HG03097 (cell line): Measurements from ENCODE around the gene PALLD.

Source experiments
- ATAC-seq: cut with Tn5 transposase; IDR thresholded peaks from one replicate; pipeline ENCODE4 v1.9.1; 2021; ENCODE audit not compliant: unreplicated experiment, low FRiP score

PALLD gene

DNA sequence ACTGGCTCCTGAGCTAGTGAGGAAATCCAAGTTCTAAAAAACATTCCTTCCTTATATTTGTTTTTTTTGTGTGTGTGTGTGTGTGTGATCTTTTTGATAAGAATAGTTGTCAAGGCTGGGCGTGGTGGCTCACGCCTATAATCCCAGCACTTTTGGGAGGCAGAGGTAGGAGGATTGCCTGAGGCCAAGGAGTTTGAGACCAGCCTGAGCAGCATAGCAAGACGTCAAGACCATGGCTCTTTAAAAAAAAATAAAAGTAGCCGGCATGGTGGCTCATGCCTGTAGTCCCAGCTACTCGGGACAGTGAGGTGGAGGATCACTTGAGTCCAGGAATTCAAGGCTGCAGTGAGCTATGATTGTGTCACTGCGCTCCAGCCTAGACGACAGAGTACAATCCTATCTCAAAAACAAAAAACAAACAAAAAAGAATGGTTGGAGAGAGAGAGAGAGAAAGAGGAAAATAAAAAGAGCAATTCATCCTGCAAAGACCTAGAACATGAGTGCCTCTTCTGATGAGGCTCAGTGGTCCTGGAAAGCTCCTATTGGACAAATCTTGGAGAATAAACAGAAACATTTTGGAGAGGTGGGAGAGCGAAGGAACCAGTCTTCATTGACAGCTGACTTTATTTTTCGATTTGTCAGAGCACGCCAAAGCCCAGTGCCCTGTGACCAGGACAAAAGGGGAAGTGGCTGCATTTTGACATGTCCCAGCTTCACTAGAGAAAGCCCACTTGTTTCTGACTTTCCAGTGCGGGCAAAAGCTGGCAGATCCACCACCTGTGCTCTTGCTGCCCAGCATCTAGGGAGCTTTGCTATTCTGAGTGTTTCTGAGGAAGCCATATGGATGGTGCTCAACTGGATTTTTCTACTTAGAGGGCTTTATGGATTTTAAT, 244.7 kb downstream of the PALLD start:
- ATAC-seq = no peak

- no peak for ATAC-seq
These were observed 246.3 kb downstream of the PALLD start for GRCh38 chr4:168743131-168743530.

- no peak for ATAC-seq
These were observed 246.7 kb downstream of the PALLD start for GRCh38 chr4:168743601-168744000.

DNA sequence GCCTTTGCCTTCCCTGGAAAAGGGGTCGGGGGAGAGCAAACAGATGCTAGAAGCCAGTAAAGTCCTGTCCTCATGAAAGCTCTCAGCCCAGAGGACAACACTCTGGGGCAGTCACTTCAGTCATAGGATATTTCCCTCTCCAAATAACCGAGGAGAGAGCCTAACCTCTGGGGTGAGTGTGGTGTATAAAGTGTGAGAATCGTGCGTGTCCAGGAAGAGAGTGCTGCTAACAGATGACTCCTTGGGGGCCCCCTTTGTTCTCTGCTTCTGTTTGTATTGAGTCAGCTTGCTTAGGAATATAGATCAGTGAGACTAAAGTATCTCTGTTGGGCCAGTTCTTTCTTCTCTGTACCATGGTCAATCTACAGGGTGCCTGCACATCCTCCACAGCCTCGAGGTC, 247.2 kb downstream of the PALLD start:
- no peak for ATAC-seq

DNA sequence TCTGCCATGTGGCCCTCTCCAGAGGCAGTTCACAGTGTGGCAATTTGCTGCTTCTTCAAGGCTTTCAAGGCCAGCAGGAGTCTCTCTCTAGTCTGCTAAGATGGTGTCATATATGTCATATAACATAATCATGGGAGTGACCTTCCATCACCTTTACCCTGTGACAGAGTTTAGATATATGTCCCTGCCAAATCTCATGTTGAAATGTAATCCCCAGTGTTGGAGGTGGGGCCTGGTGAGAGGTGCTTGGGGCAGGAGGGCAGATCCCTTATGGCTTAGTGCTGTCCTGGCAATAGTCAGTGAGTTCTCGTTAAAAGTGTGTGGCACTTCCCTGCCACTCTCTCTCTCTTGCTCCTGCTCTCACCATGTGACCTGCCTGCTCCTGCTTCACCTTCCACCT, 252.0 kb downstream of the PALLD start:
- no peak for ATAC-seq

DNA sequence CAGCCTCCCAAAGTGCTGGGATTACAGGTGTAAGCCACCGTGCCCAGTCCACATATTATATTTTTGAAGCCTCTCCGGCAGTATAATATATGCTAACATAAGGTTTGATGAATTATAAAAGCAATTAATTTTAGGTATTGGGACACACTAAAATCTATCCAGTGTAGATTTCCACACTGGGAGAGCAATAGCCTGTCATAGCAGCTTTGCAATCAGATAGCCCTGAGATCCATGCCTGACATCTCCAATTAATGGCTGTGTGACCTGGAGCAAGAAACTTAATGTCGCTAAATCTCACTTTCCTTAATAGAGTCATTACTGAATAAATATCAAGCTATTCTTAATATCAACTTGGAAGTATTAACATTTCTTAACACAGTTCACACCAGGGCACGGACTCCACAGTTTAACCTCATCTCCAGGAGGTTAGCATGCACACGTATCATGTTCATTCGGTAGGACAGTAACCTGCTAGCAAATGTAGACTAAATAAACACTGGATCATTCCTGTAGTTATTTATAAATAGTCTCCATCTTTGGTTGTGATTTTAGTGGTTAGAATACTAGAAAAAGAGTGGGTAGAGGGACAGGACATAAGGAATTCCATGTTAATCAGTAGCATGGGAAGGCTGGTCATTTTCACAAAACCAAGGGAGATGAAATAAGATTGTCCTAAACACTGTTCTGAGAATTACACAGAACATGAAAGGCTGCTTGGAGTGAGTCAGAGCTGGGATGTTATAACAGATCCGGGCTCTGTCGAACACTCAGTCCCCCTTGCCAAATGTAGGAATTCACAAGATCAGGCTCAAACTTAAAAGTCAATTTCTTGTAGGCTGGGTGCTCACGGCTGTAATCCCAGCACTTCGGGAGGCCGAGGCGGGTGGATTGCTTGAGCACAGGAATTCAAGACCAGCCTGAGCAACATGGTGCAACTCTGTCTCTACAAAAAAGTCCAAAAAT, 254.7 kb downstream of the PALLD start:
- no peak for ATAC-seq

DNA sequence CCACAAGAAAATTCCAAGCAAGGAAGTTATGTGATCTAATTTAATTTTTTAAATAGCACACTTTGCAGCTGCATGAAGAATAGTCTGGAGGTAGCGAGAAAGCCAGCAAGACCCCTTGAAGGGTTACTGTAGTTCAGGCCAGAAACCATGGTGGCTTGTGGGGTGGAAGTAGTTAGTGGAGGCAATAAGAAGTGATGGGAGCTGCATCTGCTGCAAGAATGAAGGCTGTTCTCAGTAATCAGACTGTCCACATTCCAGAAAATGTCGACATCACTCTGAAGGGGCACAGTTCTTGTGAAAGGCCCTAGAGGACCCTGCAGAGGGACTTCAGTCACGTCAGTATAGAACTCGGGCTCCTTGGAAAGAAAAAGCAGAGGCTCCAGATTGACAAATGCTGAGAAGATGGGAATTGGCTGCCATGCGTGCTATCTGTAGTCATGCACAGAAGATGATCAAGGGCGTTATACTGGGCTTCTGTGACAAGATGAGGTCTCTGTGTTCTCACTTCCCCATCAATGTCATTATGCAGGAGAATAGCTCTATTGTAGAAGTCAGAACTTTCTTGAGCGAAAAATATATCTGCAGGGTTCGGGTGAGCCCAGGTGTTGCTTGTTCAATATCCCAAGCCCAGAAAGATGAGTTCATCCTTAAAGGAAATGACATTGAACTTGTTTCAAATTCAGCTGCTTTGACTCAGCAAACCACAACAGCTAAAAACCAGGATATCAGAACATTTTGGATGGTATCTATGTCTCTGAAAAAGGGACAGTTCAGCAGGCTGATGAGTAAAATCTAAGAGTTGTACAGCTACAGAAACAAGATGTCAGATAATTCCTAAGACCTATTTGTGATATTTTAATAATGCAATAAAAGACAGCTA, 259.0 kb downstream of the PALLD start:
- no peak for ATAC-seq

GRCh38 chr4:168757500-168757899, 260.6 kb downstream of the PALLD start:
- ATAC-seq = no peak

- no peak for ATAC-seq
These were observed 261.6 kb downstream of the PALLD start for GRCh38 chr4:168758351-168758876.

GRCh38 chr4:168759321-168759720, 262.5 kb downstream of the PALLD start:
- no peak for ATAC-seq

- no peak for ATAC-seq
These were observed 263.2 kb downstream of the PALLD start for GRCh38 chr4:168759959-168760527.

GRCh38 chr4:168761066-168761465, 264.2 kb downstream of the PALLD start:
- ATAC-seq = no peak

GRCh38 chr4:168765322-168765721, 268.5 kb downstream of the PALLD start:
- ATAC-seq = no peak

- no peak for ATAC-seq
These were observed 268.9 kb downstream of the PALLD start for GRCh38 chr4:168765726-168766125.

DNA sequence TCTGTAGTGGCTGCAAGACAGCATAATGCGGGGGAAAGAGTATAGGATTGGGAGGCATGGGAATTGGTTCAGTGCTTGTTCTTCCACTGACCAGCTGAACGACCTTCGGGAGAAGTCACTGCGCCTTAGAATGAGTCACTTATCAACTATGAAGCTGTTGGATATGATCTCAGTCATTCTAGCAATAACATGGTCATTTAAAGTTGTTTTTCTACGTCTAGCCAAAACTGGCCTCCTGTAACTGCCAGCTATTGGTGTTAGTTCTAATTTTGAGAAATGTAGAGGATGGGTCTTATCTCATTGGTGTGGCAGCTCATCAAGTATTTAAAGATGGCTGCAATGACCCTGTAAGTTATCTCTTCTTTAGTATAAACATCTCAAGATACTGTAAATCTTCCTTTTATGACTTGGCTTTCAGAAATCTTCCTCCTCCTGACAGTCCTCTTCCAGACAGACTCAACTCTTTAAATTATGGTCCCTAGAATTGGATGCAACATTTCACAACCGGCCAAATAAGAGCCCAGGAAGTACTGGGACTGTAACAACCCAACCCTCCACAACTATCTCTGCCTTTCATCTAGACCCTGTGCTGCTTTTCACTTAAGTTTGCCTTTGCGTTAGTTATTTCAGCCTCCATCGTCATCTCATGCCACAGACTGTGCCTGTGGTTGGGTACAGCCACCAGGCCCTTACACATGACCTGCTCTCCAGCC, 269.9 kb downstream of the PALLD start:
- ATAC-seq = no peak

- no peak for ATAC-seq
These were observed 272.6 kb downstream of the PALLD start for GRCh38 chr4:168769416-168769815.

- no peak for ATAC-seq
These were observed 273.0 kb downstream of the PALLD start for GRCh38 chr4:168769837-168770236.

DNA sequence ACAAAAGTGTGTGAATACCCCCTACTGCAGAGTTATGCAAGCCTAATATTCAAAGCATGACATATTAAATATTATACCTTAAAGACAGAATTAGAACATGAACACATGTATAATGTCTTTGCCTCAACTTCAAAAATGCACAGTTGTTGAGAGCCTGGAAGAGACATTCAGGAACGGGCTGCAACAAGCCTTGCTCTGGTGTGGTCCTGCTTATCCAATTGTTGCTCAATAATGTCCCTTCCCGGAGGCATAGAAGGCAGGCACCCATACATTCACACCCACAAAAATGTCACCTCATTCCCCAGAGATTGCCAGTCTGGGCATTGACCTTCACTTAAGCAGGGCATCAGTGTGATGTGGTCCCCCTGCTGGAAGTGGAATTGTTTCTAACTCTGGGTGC, 274.4 kb downstream of the PALLD start:
- no peak for ATAC-seq
